PC-9 (cell line): Measurements from ENCODE around the gene KCNN3. TPM values are rescaled to one million over a fixed set of nuclear protein-coding genes. Genes with fewer than 3 reads are reported as not detected.

ENCODE experiments used
- BruUV-seq: library from RNA; stranded (reverse); fragments of 400-500 nt; replicated peaks from 2 replicates; lab custom pipeline; 2021; lab: Mats Ljungman, UMichigan
- CTCF ChIA-PET: fragments of 300-600 bp; sonication (Branson Sonifier 250); formaldehyde crosslinking; loops from one replicate; lab custom pipeline; 2022; ENCODE audit warnings: antibody characterized with exemption; lab: Charles Lee
- POLR2A ChIA-PET: fragments of 300-600 bp; sonication (Branson Sonifier 250); formaldehyde crosslinking; loops from one replicate; lab custom pipeline; 2022; ENCODE audit warnings: antibody characterized with exemption; ENCODE audit not compliant: unreplicated experiment; lab: Charles Lee
- DNase-seq, 2 experiments: peaks; one replicate each; pipeline versions ENCODE4 v3.0.0 to v3.0.0-alpha.2; 2015 to 2022; ENCODE audit warnings: mixed read lengths in 1 of 2
- H2AFZ ChIP-seq: fragments of 200-600 bp; sonication (generic); 2 replicates; pipeline ENCODE4 v1.8.1; 2017; ENCODE audit warnings: antibody characterized with exemption
- H3F3A ChIP-seq: fragments of 200-600 bp; sonication (generic); 2 replicates; pipeline ENCODE4 v1.8.1; 2017; ENCODE audit warnings: antibody characterized with exemption, mild to moderate bottlenecking, low read depth; ENCODE audit not compliant: insufficient read depth
- H3K27ac ChIP-seq: fragments of 200-600 bp; sonication (generic); 2 replicates; pipeline ENCODE4 v1.6.1; 2016; ENCODE audit warnings: mixed run types
- H3K27me3 ChIP-seq: fragments of 200-600 bp; sonication (generic); 2 replicates; pipeline ENCODE4 v1.6.1; 2016; ENCODE audit warnings: low read depth, mixed run types; ENCODE audit not compliant: insufficient read depth
- H3K36me3 ChIP-seq: fragments of 200-600 bp; sonication (generic); 2 replicates; pipeline ENCODE4 v1.6.1; 2016; ENCODE audit warnings: low read depth, mixed run types
- H3K4me1 ChIP-seq: fragments of 200-600 bp; sonication (generic); replicated peaks from 2 replicates; pipeline ENCODE4 v1.6.1; 2016; ENCODE audit warnings: mixed run types; ENCODE audit not compliant: insufficient read depth
- H3K4me2 ChIP-seq: fragments of 200-600 bp; sonication (generic); 2 replicates; pipeline ENCODE4 v1.6.1; 2017; ENCODE audit warnings: mixed run types
- H3K4me3 ChIP-seq: fragments of 200-600 bp; sonication (generic); 2 replicates; pipeline ENCODE4 v1.6.1; 2016; ENCODE audit warnings: mixed run types
- H3K79me2 ChIP-seq: fragments of 200-600 bp; sonication (generic); 2 replicates; pipeline ENCODE4 v1.6.1; 2017; ENCODE audit warnings: low read depth, mixed run types
- H3K9me2 ChIP-seq: fragments of 200-600 bp; sonication (generic); 2 replicates; pipeline ENCODE4 v1.8.1; 2017; ENCODE audit warnings: mild to moderate bottlenecking; ENCODE audit not compliant: insufficient read depth
- H3K9me3 ChIP-seq: fragments of 200-600 bp; sonication (generic); 2 replicates; pipeline ENCODE4 v1.8.1; 2016; ENCODE audit warnings: low read depth; ENCODE audit not compliant: insufficient read depth
- H4K20me1 ChIP-seq: fragments of 200-600 bp; sonication (generic); 2 replicates; pipeline ENCODE4 v1.8.1; 2017; ENCODE audit not compliant: insufficient read depth
- EZH2 ChIP-seq: fragments of 200-600 bp; sonication (generic); IDR thresholded peaks from 2 replicates; pipeline ENCODE4 v1.8.0; 2017; ENCODE audit warnings: antibody characterized with exemption, low read depth
- intact Hi-C: fragments of 100-400 bp; cut with micrococcal nuclease; formaldehyde crosslinking; loops from one replicate; pipeline ENCODE4 v1.10.0; 2022; ENCODE audit not compliant: unreplicated experiment
- total RNA-seq: library from RNA; stranded (reverse); gene quantifications from 2 replicates; pipeline ENCODE4 v1.2.3, GENCODE V29; 2021
- TF ChIP-seq, protein P1 (sequence below): fragments of 200-600 bp; sonication (generic); conservative IDR thresholded peaks from 2 replicates; pipeline ENCODE4 v1.6.1; 2017; ENCODE audit warnings: mixed run types, antibody characterized with exemption, mild to moderate bottlenecking, moderate library complexity

Gene KCNN3
- total RNA-seq, 1 experiment from 2014 or later: 1.1 TPM

DNA sequence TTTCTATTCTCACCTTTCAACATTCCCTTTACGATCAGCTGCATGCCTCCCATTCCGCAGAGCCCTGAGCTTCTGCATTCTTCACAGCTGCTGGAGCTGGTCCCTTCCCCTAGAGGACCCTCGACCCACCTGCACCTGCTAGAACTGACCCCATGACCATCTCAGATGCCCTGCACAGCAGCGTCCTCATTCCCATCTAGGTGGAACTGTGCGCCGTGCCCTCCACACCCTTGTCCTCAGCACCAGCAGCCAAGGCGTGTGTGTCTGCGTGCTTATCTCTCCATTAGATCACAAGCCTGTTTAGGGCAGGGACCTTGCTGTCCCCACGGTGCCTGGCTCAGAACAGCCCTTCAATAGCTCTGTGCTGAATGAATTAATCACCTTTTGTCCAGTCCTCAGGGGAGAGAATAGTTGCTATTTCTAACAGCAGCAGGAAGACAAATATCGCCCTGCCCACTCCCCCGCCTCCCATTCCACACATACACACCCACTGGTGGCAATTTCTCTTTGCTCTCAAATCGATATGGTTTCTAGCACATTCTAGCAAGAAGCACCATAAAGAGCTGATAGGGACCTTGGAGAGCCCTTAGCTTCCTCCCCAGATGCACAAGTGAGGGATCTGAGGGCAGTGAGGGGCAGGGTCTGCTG lies 61.7 kb downstream of the KCNN3 start:
- no peaks in the 10 kb centered on the region for H3F3A ChIP-seq
- H3K36me3 ChIP-seq: no peaks in the 10 kb centered on the region
- no peaks in the 10 kb centered on the region for H3K4me1 ChIP-seq
- H3K4me3 ChIP-seq: no peak overlapping the region
- no peak for DNase-seq
- no peaks in the 10 kb centered on the region for H3K9me3 ChIP-seq
- intact Hi-C loops: no loop called here
- ChIA-PET CTCF (no interaction called here), POLR2A (interaction anchor here (0.6 kb wide), 1 partner anchor 217 kb away, joined by 3 read pairs; no protein-coding TSS in a partner anchor)
- no peak overlapping the region for H2AFZ ChIP-seq
- H4K20me1 ChIP-seq: no peaks in the 10 kb centered on the region
- peaks cover 83% of the 10 kb centered on the region for H3K27me3 ChIP-seq
- TF ChIP-seq, protein P1, sequence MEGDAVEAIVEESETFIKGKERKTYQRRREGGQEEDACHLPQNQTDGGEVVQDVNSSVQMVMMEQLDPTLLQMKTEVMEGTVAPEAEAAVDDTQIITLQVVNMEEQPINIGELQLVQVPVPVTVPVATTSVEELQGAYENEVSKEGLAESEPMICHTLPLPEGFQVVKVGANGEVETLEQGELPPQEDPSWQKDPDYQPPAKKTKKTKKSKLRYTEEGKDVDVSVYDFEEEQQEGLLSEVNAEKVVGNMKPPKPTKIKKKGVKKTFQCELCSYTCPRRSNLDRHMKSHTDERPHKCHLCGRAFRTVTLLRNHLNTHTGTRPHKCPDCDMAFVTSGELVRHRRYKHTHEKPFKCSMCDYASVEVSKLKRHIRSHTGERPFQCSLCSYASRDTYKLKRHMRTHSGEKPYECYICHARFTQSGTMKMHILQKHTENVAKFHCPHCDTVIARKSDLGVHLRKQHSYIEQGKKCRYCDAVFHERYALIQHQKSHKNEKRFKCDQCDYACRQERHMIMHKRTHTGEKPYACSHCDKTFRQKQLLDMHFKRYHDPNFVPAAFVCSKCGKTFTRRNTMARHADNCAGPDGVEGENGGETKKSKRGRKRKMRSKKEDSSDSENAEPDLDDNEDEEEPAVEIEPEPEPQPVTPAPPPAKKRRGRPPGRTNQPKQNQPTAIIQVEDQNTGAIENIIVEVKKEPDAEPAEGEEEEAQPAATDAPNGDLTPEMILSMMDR: no peak
- TF ChIP-seq EZH2: no peak
- no peaks in the 10 kb centered on the region for H3K9me2 ChIP-seq
- no peak overlapping the region for H3K27ac ChIP-seq
- BruUV-seq: no TSS peak
- H3K79me2 ChIP-seq: no peaks in the 10 kb centered on the region
- H3K4me2 ChIP-seq: no peak overlapping the region

DNA sequence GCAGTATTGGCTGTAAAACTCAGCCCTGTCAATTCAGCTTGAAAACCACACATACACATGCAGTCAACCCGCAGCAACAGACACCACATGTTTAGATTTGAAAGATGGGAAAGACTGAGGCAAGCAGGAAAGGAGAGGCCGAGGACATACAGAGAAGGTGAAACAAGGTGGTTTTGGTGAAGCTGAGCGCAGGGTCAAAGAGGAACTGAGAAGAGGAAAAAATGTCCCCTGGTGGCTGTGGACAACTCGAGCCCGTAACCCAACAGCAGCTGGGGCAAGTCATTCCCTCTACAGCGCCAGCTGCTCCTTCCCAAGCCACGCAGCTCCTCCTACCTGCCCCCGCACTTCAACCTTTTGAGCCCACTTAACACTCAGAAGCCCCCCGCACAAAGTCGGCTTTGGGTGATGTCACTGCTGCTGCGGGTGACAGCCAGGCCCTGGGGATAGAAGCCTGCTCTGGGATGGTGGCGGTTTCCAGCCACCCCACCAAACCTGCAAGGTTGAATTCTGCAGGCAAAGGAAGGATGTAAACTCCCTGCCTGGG lies 63.0 kb downstream of the KCNN3 start:
- no TSS peak for BruUV-seq
- H2AFZ ChIP-seq: no peak overlapping the region

GRCh38 chr1:154806333-154806732 lies 63.7 kb downstream of the KCNN3 start:
- H3K27me3 ChIP-seq: peaks cover 85% of the 10 kb centered on the region

More for the DNA sequence above, 63.0 kb downstream of the KCNN3 start:
- Histone ChIP-seq H3F3A (no peaks in the 10 kb centered on the region), H3K4me1 (no peaks in the 10 kb centered on the region), H3K9me2 (no peaks in the 10 kb centered on the region), H3K79me2 (no peaks in the 10 kb centered on the region), H3K4me2 (no peak overlapping the region), H3K27me3 (peaks cover 84% of the 10 kb centered on the region), H3K4me3 (no peak overlapping the region), H3K9me3 (no peaks in the 10 kb centered on the region), H3K36me3 (no peaks in the 10 kb centered on the region), H4K20me1 (no peaks in the 10 kb centered on the region), H3K27ac (no peak overlapping the region)
- intact Hi-C loops: no loop called here
- ChIA-PET POLR2A (no interaction called here), CTCF (no interaction called here)
- DNase-seq: no peak
- TF ChIP-seq, protein P1: no peak
- no peak for TF ChIP-seq EZH2

More at GRCh38 chr1:154806333-154806732, 63.7 kb downstream of the KCNN3 start:
- POLR2A ChIA-PET: interaction anchor here (0.5 kb wide), 1 partner anchor 63 kb away, joined by 6 read pairs; no protein-coding TSS in a partner anchor
- CTCF ChIA-PET: no interaction called here
- no TSS peak for BruUV-seq
- TF ChIP-seq EZH2: no peak
- TF ChIP-seq, protein P1: no peak
- Histone ChIP-seq H4K20me1 (no peaks in the 10 kb centered on the region), H3K9me2 (no peaks in the 10 kb centered on the region), H3F3A (no peaks in the 10 kb centered on the region), H3K4me1 (no peaks in the 10 kb centered on the region), H3K9me3 (no peaks in the 10 kb centered on the region), H3K36me3 (no peaks in the 10 kb centered on the region), H3K27ac (no peak overlapping the region), H3K4me2 (no peak overlapping the region), H3K79me2 (no peaks in the 10 kb centered on the region), H2AFZ (no peak overlapping the region), H3K4me3 (no peak overlapping the region)
- DNase-seq: no peak
- intact Hi-C loops: no loop called here
